Stomach (tissue), 9 donors: Measurements from ENCODE around the gene PLK5. TPM values are rescaled to one million over a fixed set of nuclear protein-coding genes. Genes with fewer than 3 reads are reported as not detected.

Source experiments
- DNase-seq, 2 donors: peaks; one replicate each; pipeline versions ENCODE4 v3.0.0 to v3.0.0-alpha.2; 2013 to 2019
- H3K27ac ChIP-seq, 5 donors: fragments of 200-600 bp in 4 of 5; sonication (generic) in 4 of 5; one replicate each; pipeline ENCODE4 v1.5.1; 2013 to 2019; ENCODE audit warnings: mild to moderate bottlenecking in 1 of 5, moderate library complexity in 1 of 5
- H3K27me3 ChIP-seq, 3 donors: fragments of 200-600 bp; sonication (generic); one replicate each; pipeline ENCODE4 v1.5.1; 2017 to 2019; ENCODE audit warnings: mixed run types in 1 of 3
- H3K36me3 ChIP-seq, 4 donors: fragments of 200-600 bp; sonication (generic); 1 replicate in 3 of 4; 2 replicates in 1 of 4; pipeline ENCODE4 v1.5.1; 2016 to 2019
- H3K4me1 ChIP-seq, 4 donors: fragments of 200-600 bp; sonication (generic); one replicate each; pipeline ENCODE4 v1.5.1; 2016 to 2019
- H3K4me3 ChIP-seq, 4 donors: fragments of 200-600 bp; sonication (generic) in 3 of 4; one replicate each; pipeline ENCODE4 v1.5.1; 2016 to 2019; ENCODE audit warnings: mild to moderate bottlenecking in 1 of 4
- H3K9me3 ChIP-seq, 4 donors: fragments of 200-600 bp; sonication (generic); one replicate each; pipeline ENCODE4 v1.5.1; 2016 to 2019
- EP300 ChIP-seq: sonication (generic); formaldehyde crosslinking; IDR thresholded peaks from one replicate; pipeline ENCODE4 v1.6.1; 2017; ENCODE audit warnings: antibody characterized with exemption
- POLR2A ChIP-seq, 4 donors: fragments of 450-650 bp; IDR thresholded peaks; one replicate each; pipeline ENCODE4 v1.6.1; 2016; ENCODE audit warnings: antibody characterized with exemption in 4 of 4, control low read depth in 2 of 4, mild to moderate bottlenecking in 1 of 4, moderate library complexity in 1 of 4
- POLR2AphosphoS5 ChIP-seq, 3 donors: sonication (generic); formaldehyde crosslinking; IDR thresholded peaks; one replicate each; pipeline ENCODE4 v1.6.1; 2016; ENCODE audit warnings: antibody characterized with exemption in 3 of 3
- WGBS, 5 donors: extraction: QIAGEN DNeasy Blood & Tissue Kit in 3 of 5; methylation state at CpG; one replicate each; pipeline versions ENCODE4 v1.1.5 to v1.1.7; 2013 to 2018; 5-methylcytosine and 5-hydroxymethylcytosine counted together
- intact Hi-C: fragments of 100-400 bp; cut with DNase I; formaldehyde crosslinking; loops from one replicate; pipeline ENCODE4 v1.15.1; 2023; ENCODE audit warnings: low total_unique reads
- polyA plus RNA-seq, 3 donors: library from polyadenylated mRNA; stranded (reverse); fragments of 200-250 nt; gene quantifications; one replicate each; pipeline ENCODE4 v1.2.3, GENCODE V29; 2013
- total RNA-seq, 5 donors: library from RNA; depleted of rRNA; stranded (reverse); fragments of >200 nt; gene quantifications; one replicate each; pipeline versions ENCODE4 v1.1.0 to v1.2.3, GENCODE V29; 2014 to 2016
- TF ChIP-seq, protein P1 (sequence below), 7 experiments: fragments of 450-650 bp in 4 of 7; fragments of 200-600 bp in 3 of 7; sonication (generic) in 3 of 7; IDR thresholded peaks; one replicate each; pipeline ENCODE4 v1.5.1; 2016 to 2019; ENCODE audit warnings: antibody characterized with exemption in 7 of 7, control low read depth in 2 of 7, mild to moderate bottlenecking in 1 of 7
- donor health status: healthy with polysubstance abuse.
- donor health status: Bipolar disorder and iron deficiency.
- donor health status: healthy.

PLK5 gene
- total and polyA plus RNA-seq, 8 donors: 0.12 to 0.80 TPM; not detected in 6

DNA sequence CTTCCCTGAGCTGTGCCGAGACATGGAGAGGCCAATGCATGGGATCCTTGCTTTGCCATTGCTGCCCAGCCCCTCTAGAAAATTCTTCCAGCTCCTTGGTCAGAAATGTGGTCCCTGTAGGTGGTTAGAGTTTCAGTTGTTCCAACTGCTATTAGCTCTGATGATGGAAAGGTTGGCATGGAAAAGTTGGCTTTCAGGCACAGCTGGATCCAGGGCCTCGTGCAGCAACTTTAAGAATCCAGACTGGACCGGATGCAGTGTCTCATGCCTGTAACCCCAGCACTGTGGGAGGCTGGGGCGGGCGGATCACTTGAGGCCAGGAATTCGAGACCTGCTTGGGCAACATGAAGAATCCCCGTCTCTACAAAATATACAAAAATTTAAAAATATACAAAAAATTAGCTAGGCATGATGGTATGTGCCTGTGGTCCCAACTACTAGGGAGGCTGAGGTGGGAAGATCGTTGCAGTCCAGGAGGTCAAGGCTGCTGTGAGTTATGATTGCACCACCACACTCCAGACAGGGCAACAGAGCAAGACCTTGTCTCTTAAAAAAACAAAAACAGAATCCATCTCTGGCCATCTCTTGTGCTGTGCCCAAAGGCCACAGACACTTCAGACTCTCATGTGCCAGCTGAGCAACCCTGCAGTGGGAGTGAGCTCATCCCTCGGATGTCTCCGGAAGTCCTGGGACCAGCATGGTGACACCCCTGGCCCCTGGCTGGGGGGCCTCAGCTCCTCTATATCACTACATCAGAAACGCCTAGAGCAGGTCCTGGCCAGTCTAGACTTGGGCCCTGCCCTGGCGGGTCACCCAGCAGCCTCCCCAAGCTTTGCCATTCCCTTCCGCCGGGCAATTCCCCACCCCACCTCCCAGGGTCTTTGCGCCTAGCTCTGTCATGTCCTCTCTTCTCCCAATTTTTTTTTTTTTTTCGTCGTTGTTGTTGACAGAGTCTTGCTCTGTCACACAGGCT lies 27.5 kb downstream of the PLK5 start:
- Histone ChIP-seq H3K27ac (no peak overlapping the region), H3K9me3 (no peaks in the 10 kb centered on the region), H3K27me3 (peaks cover 0 to 11% (median 5%) of the 10 kb centered on the region in 3 donors), H3K4me1 (peaks cover 0 to 1% (median under 1%) of the 10 kb centered on the region in 4 donors), H3K4me3 (no peak overlapping the region), H3K36me3 (peaks cover 4 to 17% (median 15%) of the 10 kb centered on the region in 4 donors)
- WGBS, 5 donors: 74 to 83% (median 80%) methylated on average over 17 of the region's 17 CpGs
- no peak for TF ChIP-seq POLR2A (IDR thresholded peaks at IDR 0.05)
- TF ChIP-seq, protein P1, sequence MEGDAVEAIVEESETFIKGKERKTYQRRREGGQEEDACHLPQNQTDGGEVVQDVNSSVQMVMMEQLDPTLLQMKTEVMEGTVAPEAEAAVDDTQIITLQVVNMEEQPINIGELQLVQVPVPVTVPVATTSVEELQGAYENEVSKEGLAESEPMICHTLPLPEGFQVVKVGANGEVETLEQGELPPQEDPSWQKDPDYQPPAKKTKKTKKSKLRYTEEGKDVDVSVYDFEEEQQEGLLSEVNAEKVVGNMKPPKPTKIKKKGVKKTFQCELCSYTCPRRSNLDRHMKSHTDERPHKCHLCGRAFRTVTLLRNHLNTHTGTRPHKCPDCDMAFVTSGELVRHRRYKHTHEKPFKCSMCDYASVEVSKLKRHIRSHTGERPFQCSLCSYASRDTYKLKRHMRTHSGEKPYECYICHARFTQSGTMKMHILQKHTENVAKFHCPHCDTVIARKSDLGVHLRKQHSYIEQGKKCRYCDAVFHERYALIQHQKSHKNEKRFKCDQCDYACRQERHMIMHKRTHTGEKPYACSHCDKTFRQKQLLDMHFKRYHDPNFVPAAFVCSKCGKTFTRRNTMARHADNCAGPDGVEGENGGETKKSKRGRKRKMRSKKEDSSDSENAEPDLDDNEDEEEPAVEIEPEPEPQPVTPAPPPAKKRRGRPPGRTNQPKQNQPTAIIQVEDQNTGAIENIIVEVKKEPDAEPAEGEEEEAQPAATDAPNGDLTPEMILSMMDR (IDR thresholded peaks at IDR 0.05): no peak
- no peak for TF ChIP-seq EP300
- no peak for TF ChIP-seq POLR2AphosphoS5 (IDR thresholded peaks at IDR 0.05)
- intact Hi-C loops: loop anchor here (10.0 kb wide), 1 partner anchor 273 kb away; no protein-coding TSS in a partner anchor
- no peak for DNase-seq

DNA sequence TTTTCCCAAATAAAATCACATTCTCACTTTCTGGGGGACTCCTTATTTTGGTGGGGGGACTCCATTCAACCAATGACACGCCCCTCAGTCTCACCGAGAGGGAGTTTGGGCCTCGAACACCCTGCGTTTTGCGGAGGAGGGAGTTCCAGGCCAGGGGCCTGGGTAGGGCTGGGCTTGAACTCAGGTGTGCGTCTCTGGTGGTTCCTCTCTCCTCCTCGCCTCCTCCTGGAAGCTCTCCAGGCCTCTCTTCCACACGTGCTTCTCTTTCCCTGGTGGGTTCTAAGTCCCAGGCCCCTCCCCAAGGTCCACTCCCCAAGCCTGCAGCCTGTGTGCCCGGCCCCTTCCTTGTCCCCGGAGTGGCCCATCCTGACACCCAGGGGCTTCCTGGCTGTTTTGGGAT lies 29.5 kb downstream of the PLK5 start:
- no peaks in the 10 kb centered on the region for H3K9me3 ChIP-seq
- no peak for TF ChIP-seq EP300
- no peak for TF ChIP-seq POLR2AphosphoS5 (IDR thresholded peaks at IDR 0.05)
- TF ChIP-seq, protein P1 (IDR thresholded peaks at IDR 0.05): no peak
- no peak for TF ChIP-seq POLR2A (IDR thresholded peaks at IDR 0.05)
- H3K4me3 ChIP-seq: no peak overlapping the region
- no peak for DNase-seq
- H3K27me3 ChIP-seq: no peaks in the 10 kb centered on the region
- H3K27ac ChIP-seq: no peak overlapping the region
- intact Hi-C loops: loop anchor here (10.0 kb wide), 1 partner anchor 271 kb away; no protein-coding TSS in a partner anchor
- H3K4me1 ChIP-seq: no peaks in the 10 kb centered on the region
- H3K36me3 ChIP-seq: peaks cover 4 to 25% (median 20%) of the 10 kb centered on the region in 4 donors
- 76 to 85% (median 83%) methylated on average over 10 of the region's 10 CpGs for WGBS, 5 donors

DNA sequence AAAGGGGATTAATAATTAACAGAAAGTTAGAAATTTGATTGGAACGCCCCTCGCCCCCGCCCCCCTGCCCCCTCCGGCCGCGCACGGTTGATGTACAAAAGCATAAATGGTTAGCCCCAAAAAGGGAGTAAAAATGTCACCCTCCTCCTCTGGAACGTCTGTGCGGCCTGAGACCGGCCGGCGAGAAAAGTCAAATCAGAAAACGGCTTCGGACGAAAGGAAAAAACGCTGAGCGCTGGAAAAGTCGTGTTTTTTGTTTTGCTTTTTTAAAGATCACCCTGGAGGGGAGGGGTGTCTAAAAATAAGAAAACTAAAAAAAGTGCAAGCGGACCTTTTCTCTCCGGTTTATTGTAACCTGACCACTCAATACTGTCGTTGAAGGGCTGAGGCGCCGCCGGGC lies 31.1 kb downstream of the PLK5 start:
- Histone ChIP-seq H3K36me3 (peaks cover 4 to 25% (median 22%) of the 10 kb centered on the region in 4 donors), H3K4me3 (no peak overlapping the region), H3K4me1 (no peaks in the 10 kb centered on the region), H3K27me3 (no peaks in the 10 kb centered on the region), H3K9me3 (no peaks in the 10 kb centered on the region), H3K27ac (no peak overlapping the region)
- no peak for DNase-seq
- intact Hi-C loops: loop anchor here (10.0 kb wide), 1 partner anchor 270 kb away; no protein-coding TSS in a partner anchor
- TF ChIP-seq, protein P1 (IDR thresholded peaks at IDR 0.05): no peak
- no peak for TF ChIP-seq EP300
- TF ChIP-seq POLR2AphosphoS5 (IDR thresholded peaks at IDR 0.05): no peak
- no peak for TF ChIP-seq POLR2A (IDR thresholded peaks at IDR 0.05)
- WGBS, 5 donors: 86 to 91% (median 89%) methylated on average over 24 of the region's 24 CpGs

DNA sequence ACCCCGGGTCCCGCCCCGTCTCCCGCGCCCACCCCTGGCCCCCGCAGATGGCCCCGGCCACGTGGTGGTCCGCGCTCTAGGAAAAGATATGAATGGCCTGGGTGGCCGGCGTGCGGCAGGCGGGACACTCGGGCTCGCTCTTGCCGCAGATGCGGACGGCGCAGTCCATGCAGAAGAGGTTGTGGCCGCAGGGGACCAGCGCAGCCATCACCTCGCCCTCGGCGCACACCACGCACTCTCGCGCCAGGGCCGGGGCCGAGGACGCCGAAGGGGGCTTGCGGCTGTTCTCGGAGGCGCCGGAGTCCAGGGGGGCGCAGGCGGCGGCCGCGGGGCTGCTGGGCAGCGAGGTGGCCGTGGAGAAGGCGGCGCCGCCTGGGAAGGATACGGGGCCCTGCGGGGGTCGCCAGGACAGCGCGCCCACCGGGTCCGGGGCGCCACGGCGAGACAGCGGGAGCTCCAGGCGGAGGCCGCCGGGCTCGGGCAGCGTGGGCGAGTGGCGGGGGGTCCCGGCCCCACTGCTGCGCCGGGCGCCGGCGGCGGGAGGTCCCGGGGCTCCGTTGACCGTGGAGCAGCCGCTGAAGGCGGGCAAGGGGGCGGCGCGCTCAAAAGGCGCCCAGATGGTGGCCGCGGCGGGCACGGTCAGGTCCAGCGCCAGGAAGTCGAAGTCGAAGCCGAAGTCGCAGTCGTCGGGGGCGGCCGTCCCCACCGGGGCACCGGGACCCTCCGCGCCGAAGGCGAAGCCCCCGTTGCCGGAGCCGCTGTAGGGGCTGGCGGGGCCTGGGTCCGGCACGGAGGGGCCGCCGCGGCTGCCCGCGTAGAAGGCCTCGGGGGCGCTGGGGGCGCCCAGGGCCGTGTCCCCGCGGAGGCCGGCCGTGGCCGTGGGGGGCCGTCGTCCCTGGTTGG lies 31.9 kb downstream of the PLK5 start:
- no peaks in the 10 kb centered on the region for H3K27me3 ChIP-seq
- WGBS, 5 donors: 95 to 96% (median 95%) methylated on average over 37 to 121 of the region's 121 CpGs
- intact Hi-C loops: loop anchor here (10.0 kb wide), 1 partner anchor 269 kb away; no protein-coding TSS in a partner anchor
- no peak overlapping the region for H3K4me3 ChIP-seq
- TF ChIP-seq, protein P1 (IDR thresholded peaks at IDR 0.05): no peak
- no peaks in the 10 kb centered on the region for H3K9me3 ChIP-seq
- DNase-seq: no peak
- H3K36me3 ChIP-seq: peaks cover 4 to 28% (median 22%) of the 10 kb centered on the region in 4 donors
- H3K4me1 ChIP-seq: no peaks in the 10 kb centered on the region
- H3K27ac ChIP-seq: no peak overlapping the region
